ENCODE data around the gene AGK. TPM values are rescaled to one million over a fixed set of nuclear protein-coding genes. Genes with fewer than 3 reads are reported as not detected.

AGK gene
- polyA plus RNA-seq, 2 of the 4 experiments (the other 2 are of a cell fraction): 29.6 to 63.5 TPM

DNA sequence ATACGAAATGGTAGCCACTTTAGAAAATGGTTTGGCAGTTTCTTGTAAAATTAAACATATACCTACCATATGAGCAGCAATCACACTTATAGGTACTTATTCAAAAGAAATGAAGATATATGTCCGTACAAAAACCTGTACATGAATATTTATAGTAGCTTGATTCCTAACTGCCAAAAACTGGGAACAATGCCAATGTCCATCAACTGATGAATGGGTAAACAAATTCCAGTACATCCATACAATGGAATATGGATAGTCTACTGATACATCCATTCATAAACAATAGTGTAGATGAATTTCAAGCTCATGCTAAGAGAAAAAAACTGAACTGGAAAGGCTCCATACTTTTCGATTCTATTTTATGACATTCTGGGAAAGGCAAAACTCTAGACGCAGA lies 68.5 kb downstream of the AGK start:
- TF ChIP-seq ZSCAN20 (CRISPR knock-in tag; IDR thresholded peaks at IDR 0.05): no peak
- no peak for TF ChIP-seq CHD4 (IDR thresholded peaks at IDR 0.05; ENCODE audit: borderline replicate concordance)
- TF ChIP-seq TFCP2L1 (CRISPR knock-in tag; IDR thresholded peaks at IDR 0.05): no peak
- no peak for TF ChIP-seq REST (IDR thresholded peaks at IDR 0.05)
- TF ChIP-seq ZNF302 (CRISPR knock-in tag; IDR thresholded peaks at IDR 0.05): no peak
- TF ChIP-seq SREBF2 (IDR thresholded peaks at IDR 0.05): no peak
- TF ChIP-seq ZFP36 (IDR thresholded peaks at IDR 0.05; ENCODE audit: borderline replicate concordance, partially characterized antibody): no peak
- no peak for TF ChIP-seq RNF2 (IDR thresholded peaks at IDR 0.05; ENCODE audit: borderline replicate concordance, low read depth)
- TF ChIP-seq JUNB (IDR thresholded peaks at IDR 0.05): no peak
- TF ChIP-seq, protein P1, sequence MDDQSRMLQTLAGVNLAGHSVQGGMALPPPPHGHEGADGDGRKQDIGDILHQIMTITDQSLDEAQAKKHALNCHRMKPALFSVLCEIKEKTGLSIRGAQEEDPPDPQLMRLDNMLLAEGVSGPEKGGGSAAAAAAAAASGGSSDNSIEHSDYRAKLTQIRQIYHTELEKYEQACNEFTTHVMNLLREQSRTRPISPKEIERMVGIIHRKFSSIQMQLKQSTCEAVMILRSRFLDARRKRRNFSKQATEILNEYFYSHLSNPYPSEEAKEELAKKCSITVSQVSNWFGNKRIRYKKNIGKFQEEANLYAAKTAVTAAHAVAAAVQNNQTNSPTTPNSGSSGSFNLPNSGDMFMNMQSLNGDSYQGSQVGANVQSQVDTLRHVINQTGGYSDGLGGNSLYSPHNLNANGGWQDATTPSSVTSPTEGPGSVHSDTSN (IDR thresholded peaks at IDR 0.05): no peak
- no peak for TF ChIP-seq CBX2 (IDR thresholded peaks at IDR 0.05; ENCODE audit: borderline replicate concordance, low read depth)
- TF ChIP-seq CEBPB (IDR thresholded peaks at IDR 0.05): no peak
- no peak for TF ChIP-seq MAZ (IDR thresholded peaks at IDR 0.05; ENCODE audit: borderline replicate concordance, low read depth, low read length)
- TF ChIP-seq KDM5A (IDR thresholded peaks at IDR 0.05): no peak
- CTCF ChIA-PET: interaction anchor here (1.3 kb wide), 1 partner anchor 34 kb away, joined by 3 read pairs; no protein-coding TSS in a partner anchor
- H3K9me3 ChIP-seq: no peaks in the 10 kb centered on the region
- H3K27ac ChIP-seq: no peak overlapping the region
- no peak for ATAC-seq
- no peak overlapping the region for H3K4me2 ChIP-seq
- H3K4me1 ChIP-seq: no peaks in the 10 kb centered on the region
- no peak overlapping the region for H3K4me3 ChIP-seq
- DNase-seq (ENCODE audit: low read depth in 1 of 2, low spot score in 1 of 2): no peak
- POLR2A ChIA-PET: no interaction called here
- FAIRE-seq: no peak
- 80% methylated on average over 4 of the region's 4 CpGs for WGBS (ENCODE audit: missing lambda C conversion rate)

- DNase-seq (ENCODE audit: low read depth in 1 of 2, low spot score in 1 of 2) (no peak), FAIRE-seq (no peak), ATAC-seq (no peak)
- ChIA-PET POLR2A (no interaction called here), CTCF (no interaction called here)
- TF ChIP-seq FOXS1 (CRISPR knock-in tag; IDR thresholded peaks at IDR 0.05) (no peak), MAFK (IDR thresholded peaks at IDR 0.05; ENCODE audit: partially characterized antibody) (no peak), TFCP2L1 (CRISPR knock-in tag; IDR thresholded peaks at IDR 0.05) (no peak), RNF2 (IDR thresholded peaks at IDR 0.05; ENCODE audit: borderline replicate concordance, low read depth) (no peak), MYC (IDR thresholded peaks at IDR 0.05; ENCODE audit: borderline replicate concordance, low read length) (no peak), CHD4 (IDR thresholded peaks at IDR 0.05; ENCODE audit: borderline replicate concordance) (no peak), CBX8 (IDR thresholded peaks at IDR 0.05) (no peak), SREBF2 (IDR thresholded peaks at IDR 0.05) (no peak), BCL3 (IDR thresholded peaks at IDR 0.05) (no peak), PHF8 (IDR thresholded peaks at IDR 0.05; ENCODE audit: borderline replicate concordance, low read depth) (no peak), EHMT2 (IDR thresholded peaks at IDR 0.05; ENCODE audit: low read depth) (no peak), CTCF (IDR thresholded peaks at IDR 0.05) (no peak), RCOR1 (IDR thresholded peaks at IDR 0.05; ENCODE audit: low read depth, low read length) (no peak), MAZ (IDR thresholded peaks at IDR 0.05; ENCODE audit: borderline replicate concordance, low read depth, low read length) (no peak), HOXA7 (CRISPR knock-in tag; IDR thresholded peaks at IDR 0.05) (no peak), RAD21 (conservative IDR thresholded peaks at IDR 0.05 in 1 of 2, IDR thresholded peaks at IDR 0.05 in 1 of 2) (no peak), ZNF302 (CRISPR knock-in tag; IDR thresholded peaks at IDR 0.05) (no peak)
- TF ChIP-seq, protein P2, sequence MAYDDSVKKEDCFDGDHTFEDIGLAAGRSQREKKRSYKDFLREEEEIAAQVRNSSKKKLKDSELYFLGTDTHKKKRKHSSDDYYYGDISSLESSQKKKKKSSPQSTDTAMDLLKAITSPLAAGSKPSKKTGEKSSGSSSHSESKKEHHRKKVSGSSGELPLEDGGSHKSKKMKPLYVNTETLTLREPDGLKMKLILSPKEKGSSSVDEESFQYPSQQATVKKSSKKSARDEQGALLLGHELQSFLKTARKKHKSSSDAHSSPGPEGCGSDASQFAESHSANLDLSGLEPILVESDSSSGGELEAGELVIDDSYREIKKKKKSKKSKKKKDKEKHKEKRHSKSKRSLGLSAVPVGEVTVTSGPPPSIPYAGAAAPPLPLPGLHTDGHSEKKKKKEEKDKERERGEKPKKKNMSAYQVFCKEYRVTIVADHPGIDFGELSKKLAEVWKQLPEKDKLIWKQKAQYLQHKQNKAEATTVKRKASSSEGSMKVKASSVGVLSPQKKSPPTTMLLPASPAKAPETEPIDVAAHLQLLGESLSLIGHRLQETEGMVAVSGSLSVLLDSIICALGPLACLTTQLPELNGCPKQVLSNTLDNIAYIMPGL (CRISPR knock-in tag; IDR thresholded peaks at IDR 0.05; ENCODE audit: borderline replicate concordance): no peak
- WGBS (ENCODE audit: missing lambda C conversion rate): 86% methylated on average over 1 of the region's 1 CpG
- Histone ChIP-seq H3K4me1 (no peaks in the 10 kb centered on the region), H3K9me3 (no peaks in the 10 kb centered on the region), H3K27ac (no peak overlapping the region), H3K4me2 (no peak overlapping the region), H3K4me3 (no peak overlapping the region)
These were observed 73.6 kb downstream of the AGK start for GRCh38 chr7:141624763-141625162.

All from A549 (cell line).